Limb (tissue), 2 donors: Measurements from ENCODE around the gene COP1.

Source experiments
- DNase-seq, 2 donors: peaks; one replicate each; pipeline ENCODE4 v3.0.0-alpha.2; 2016; ENCODE audit errors: extremely low spot score in 2 of 2

Gene COP1

DNA sequence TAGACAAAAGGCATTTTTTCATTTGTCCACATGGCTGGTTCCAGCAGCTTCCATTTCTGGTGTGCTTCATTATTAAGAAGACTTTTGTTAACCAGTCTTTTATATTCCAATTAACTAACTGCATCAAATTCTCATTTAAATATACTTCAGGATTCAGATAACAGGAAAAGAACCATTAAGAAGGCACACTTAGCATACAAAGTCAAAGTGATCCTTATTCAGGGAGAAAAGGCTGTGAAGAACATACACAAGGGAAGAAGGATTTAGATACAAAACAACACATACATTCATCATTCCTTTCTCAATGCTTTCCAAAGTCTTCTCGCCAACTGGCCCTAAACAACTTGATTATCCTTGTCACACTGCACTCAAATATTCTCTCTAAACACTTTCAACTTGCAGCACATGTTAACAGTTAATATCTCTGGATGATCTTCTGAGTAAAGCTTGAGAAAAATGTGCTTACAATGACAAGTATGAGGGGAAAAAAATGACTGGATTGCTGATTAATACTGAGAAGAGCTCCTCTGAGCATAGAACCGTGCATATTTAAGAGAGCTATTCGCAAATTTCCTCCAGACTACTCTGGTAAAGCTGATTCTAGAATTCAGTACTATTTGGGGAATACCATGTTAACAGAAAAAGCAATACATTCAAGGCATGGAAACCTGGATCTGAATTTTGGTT lies 238.5 kb downstream of the COP1 start:
- DNase-seq, result no peak

DNA sequence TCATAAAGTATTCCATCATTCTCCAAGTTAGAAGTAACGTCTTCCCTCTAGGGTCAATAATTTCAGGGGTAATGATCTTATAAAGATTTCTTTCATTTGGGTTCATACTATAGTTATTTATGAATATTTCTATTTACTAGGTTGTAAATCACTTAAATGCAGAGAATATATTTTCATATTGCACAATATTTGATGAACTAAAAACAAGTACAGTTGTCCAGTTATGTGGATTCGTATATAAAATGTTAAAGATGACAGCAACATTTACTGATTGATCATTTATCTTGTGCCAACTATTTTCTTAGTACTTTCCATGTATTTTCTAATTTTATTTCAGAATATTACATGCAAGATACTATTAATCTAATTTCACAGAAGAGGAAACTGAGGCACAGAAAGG lies 243.3 kb downstream of the COP1 start:
- no peak for DNase-seq

DNA sequence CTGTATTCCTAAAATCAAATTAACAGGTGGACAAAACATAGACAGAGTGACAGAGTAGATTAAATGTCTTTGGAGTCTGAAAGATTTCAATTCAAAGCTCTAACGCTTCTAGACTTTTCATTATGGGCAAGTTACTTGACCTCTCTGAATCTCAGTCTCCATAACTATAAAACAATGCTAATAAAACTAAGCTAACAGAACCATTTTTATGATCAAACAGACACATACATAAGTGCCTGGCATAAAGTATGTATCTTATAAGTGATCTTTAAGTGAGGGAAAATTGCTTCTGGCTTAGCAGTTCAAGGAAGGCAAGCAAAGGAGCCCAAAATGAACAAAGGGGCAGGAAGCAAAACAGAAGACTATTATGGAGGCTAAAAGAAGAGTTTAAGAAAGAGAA lies 246.9 kb downstream of the COP1 start:
- DNase-seq, result no peak

DNA sequence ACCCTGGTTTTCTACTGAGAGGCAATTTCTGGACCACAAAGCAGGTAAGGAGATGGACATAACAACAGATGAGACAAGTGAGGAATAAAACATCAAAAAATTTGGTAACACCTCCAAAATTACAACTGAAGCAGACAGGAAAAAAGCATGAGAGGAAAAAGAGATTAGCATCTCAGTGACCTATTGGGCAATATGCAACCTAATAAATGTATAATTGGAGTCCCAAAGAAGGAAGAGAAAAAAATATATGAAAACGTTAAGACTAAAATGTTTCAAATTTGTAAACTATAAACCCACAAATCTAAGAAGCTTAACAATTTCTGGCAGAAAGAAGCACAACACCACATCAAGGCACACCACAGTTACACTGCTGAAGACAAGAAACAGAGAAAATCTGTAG lies 255.5 kb downstream of the COP1 start:
- no peak for DNase-seq

- no peak for DNase-seq
These were observed 259.3 kb downstream of the COP1 start for GRCh38 chr1:175947771-175948170.

- no peak for DNase-seq
These were observed 262.5 kb downstream of the COP1 start for GRCh38 chr1:175944591-175944990.

- DNase-seq, result no peak
These were observed 265.9 kb downstream of the COP1 start for GRCh38 chr1:175941164-175941563.

DNA sequence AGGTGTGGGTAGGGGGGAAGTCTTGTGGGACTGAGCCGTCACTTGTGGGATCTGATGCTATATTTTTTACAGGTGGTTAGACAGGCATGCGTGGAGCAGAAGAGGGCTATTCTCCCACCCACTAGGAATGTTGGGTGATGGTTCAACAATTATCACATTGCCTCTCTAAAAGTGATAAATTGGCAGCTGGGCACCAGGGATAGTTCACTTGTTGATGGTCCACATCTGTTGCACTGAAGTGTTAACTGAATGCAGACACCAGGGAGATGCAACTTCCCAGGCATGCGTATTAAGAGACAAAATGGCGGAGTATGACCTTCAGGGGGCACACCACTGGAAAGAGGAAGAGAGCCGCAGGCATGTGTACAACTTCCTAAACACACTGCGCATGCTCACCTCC lies 270.4 kb downstream of the COP1 start:
- DNase-seq, result no peak

DNA sequence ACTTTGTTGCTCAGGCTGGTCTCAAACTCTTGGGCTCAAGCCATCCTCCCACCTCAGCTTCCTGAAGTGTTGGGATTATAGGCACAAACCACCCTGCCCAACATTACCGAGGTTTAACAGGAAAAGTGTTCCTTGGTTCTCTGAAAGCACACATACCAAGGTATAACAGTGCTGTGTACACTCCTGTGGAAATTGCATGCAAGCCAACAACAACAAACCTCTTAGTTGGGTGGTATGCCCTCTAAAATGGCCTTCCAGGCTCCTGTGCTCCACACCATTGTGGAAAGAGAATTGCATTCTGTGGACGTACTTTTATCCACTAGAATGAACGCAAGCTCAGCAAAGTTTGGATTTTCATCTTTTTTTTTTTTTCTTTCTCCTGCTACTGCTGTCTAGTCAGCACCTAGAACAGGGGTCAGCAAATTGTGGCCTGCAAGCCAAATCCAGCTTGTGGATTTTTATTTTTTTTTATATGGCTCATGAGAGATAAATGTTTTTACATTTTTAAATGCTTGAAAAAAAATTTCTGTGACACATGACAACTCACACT lies 271.4 kb downstream of the COP1 start:
- DNase-seq, result no peak

- DNase-seq, result no peak
These were observed 271.9 kb downstream of the COP1 start for GRCh38 chr1:175935166-175935565.

- no peak for DNase-seq
These were observed 273.3 kb downstream of the COP1 start for GRCh38 chr1:175933801-175934200.

DNA sequence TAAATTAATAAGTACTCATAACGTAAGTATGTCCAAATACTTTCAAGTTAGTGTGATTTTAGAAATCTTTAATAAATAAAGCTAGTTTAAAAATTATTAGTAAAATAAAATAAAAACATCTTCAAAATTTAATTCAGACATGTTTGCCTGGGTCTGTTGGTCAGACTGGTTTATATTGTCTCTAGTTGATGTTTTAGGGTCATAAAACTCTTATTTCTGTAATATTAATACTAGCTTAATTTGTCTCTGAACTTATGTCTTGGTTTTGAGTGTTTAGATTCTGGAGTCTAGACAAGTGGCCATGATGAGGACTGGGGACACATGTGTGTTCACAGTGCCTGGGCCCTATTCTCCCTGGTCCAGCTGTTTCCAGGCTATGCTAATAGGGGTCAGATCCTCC lies 279.1 kb downstream of the COP1 start:
- no peak for DNase-seq

DNA sequence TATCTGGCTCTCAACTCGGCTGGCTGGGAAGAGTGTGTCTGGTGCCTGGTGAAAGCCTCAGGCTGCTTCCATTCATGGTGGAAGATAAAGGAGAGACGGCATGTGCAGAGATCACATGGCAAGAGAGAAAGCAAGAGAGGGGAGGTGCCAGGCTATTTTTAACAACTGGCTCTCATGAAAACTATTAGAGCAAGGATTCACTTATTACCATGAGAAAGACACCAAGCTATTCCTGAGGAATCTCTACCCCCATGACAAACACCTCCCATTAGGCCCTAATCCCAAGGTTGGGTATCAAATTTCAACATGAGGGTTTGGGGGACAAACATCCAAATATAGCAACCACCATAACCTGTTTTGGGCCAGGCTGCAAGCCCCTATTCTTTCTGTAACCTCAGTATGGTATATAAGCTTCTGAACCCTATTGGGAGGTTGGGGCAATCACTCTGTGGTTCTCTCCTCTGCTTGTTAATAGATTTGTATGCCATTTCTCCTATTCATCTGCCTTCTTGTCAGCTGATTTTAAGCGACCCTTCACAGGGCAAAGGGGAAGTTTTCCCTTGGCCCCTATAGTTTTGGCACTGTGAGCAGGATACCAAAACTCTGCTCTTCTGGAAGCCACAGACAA lies 284.7 kb downstream of the COP1 start:
- no peak for DNase-seq

DNA sequence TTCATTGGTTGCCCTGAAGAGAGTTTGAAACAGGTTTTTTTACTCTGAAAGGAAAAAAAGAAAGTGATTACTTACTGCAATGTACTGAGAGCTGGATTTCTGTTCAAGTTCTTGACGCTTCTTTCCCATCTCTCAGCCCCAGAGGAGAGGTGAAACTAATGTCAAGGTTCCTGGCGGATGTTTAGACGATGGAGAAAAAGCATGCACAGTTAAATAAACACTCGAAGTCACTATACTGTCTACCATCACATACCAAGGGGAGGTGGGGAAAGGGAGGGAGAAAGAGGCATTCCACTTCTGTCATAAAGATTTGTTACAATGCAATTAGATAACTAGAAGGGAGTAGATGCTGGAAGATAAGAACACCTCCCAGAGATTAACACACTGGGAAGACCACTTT lies 286.7 kb downstream of the COP1 start:
- DNase-seq, result no peak

DNA sequence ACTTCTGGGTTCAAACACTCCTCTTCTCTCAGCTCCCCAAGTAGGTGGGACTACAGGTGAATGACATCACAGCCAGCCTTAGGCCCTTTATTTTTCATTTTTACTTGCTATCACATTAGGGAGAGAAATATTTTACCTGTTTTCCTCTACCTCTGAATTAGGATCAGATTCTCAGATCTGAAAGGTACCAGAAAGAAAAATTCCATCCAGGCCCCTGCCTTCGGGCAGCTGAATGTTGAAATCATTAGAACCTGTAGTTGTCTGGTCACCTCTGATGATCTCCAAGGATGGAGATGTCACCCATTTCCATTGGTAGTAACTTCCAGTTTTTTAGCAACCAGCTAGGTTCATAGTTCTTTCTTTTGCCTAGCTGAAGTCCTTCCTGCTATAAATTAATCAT lies 288.1 kb downstream of the COP1 start:
- no peak for DNase-seq

- no peak for DNase-seq
These were observed 288.7 kb downstream of the COP1 start for GRCh38 chr1:175918364-175918801.

DNA sequence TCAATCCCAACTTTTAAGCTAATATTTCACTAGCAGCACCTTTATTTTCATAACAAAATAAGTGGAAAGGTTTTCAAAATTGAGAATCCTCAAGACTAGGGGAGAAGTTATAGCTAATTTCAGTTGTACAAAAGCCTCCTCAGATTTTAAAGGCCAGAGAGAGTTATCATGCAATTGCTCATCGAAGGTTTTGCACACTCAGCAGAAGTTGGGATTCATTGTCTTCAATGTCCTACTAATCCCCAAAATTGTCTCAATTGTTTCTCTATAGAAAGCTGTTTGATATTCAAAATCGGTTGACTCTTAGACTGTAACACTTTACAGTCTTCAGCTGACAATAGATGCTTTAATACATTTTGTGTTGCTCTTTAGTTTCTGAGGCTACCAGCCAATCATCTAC lies 293.0 kb downstream of the COP1 start:
- DNase-seq, result no peak

- DNase-seq, result no peak
These were observed 295.9 kb downstream of the COP1 start for GRCh38 chr1:175911138-175911537.

- no peak for DNase-seq
These were observed 300.7 kb downstream of the COP1 start for GRCh38 chr1:175906370-175906769.

- no peak for DNase-seq
These were observed 302.3 kb downstream of the COP1 start for GRCh38 chr1:175904808-175905207.

GRCh38 chr1:175902281-175902680 lies 304.8 kb downstream of the COP1 start:
- no peak for DNase-seq

- no peak for DNase-seq
These were observed 305.8 kb downstream of the COP1 start for GRCh38 chr1:175901076-175901836.
